Measurements from ENCODE around the gene BRD1.

GRCh38 chr22:49728570-49729271, 99.0 kb downstream of the BRD1 start:
- TF ChIP-seq, protein P1, sequence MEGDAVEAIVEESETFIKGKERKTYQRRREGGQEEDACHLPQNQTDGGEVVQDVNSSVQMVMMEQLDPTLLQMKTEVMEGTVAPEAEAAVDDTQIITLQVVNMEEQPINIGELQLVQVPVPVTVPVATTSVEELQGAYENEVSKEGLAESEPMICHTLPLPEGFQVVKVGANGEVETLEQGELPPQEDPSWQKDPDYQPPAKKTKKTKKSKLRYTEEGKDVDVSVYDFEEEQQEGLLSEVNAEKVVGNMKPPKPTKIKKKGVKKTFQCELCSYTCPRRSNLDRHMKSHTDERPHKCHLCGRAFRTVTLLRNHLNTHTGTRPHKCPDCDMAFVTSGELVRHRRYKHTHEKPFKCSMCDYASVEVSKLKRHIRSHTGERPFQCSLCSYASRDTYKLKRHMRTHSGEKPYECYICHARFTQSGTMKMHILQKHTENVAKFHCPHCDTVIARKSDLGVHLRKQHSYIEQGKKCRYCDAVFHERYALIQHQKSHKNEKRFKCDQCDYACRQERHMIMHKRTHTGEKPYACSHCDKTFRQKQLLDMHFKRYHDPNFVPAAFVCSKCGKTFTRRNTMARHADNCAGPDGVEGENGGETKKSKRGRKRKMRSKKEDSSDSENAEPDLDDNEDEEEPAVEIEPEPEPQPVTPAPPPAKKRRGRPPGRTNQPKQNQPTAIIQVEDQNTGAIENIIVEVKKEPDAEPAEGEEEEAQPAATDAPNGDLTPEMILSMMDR (IDR thresholded peaks at IDR 0.05), result no peak
- TF ChIP-seq POLR2A (IDR thresholded peaks at IDR 0.05), result no peak
- TF ChIP-seq EP300 (IDR thresholded peaks at IDR 0.05), result no peak
- no peak for TF ChIP-seq POLR2AphosphoS5 (IDR thresholded peaks at IDR 0.05)

Data from sigmoid colon (tissue), 4 donors.